Sigmoid colon (tissue), 7 donors: Measurements from ENCODE around the gene HOXA11. TPM values are rescaled to one million over a fixed set of nuclear protein-coding genes. Genes with fewer than 3 reads are reported as not detected.

Experiments used
- DNase-seq: peaks from one replicate; pipeline ENCODE4 v3.0.0-alpha.2; 2019
- H3K27ac ChIP-seq, 4 donors: fragments of 200-600 bp; sonication (generic); one replicate each; pipeline ENCODE4 v1.5.1; 2016 to 2019; ENCODE audit warnings: mild to moderate bottlenecking in 1 of 4
- H3K27me3 ChIP-seq, 3 donors: fragments of 200-600 bp; sonication (generic); one replicate each; pipeline ENCODE4 v1.5.1; 2019; ENCODE audit warnings: mild to moderate bottlenecking in 1 of 3
- H3K36me3 ChIP-seq, 4 donors: fragments of 200-600 bp; sonication (generic); one replicate each; pipeline ENCODE4 v1.5.1; 2016 to 2019
- H3K4me1 ChIP-seq, 4 donors: fragments of 200-600 bp; sonication (generic); one replicate each; pipeline ENCODE4 v1.5.1; 2017 to 2019
- H3K4me3 ChIP-seq, 4 donors: fragments of 200-600 bp; sonication (generic); one replicate each; pipeline ENCODE4 v1.5.1; 2017 to 2019; ENCODE audit warnings: mild to moderate bottlenecking in 2 of 4, moderate library complexity in 1 of 4
- H3K9me3 ChIP-seq, 4 donors: fragments of 200-600 bp in 3 of 4; sonication (generic) in 3 of 4; one replicate each; pipeline versions ENCODE4 v1.5.1 to v1.6.1; 2013 to 2019
- CTCF ChIP-seq, 4 experiments: fragments of 450-650 bp in 3 of 4; fragments of 200-600 bp in 1 of 4; IDR thresholded peaks; one replicate each; pipeline ENCODE4 v1.5.1; 2016 to 2019; ENCODE audit warnings: antibody characterized with exemption in 4 of 4, mild to moderate bottlenecking in 3 of 4, moderate library complexity in 2 of 4
- EP300 ChIP-seq, 4 donors: sonication (generic); formaldehyde crosslinking; IDR thresholded peaks; one replicate each; pipeline ENCODE4 v1.6.1; 2017; ENCODE audit warnings: antibody characterized with exemption in 4 of 4
- POLR2A ChIP-seq, 2 donors: fragments of 450-650 bp; IDR thresholded peaks; one replicate each; pipeline ENCODE4 v1.6.1; 2016; ENCODE audit warnings: antibody characterized with exemption in 2 of 2, mild to moderate bottlenecking in 2 of 2, moderate library complexity in 2 of 2
- POLR2AphosphoS5 ChIP-seq, 4 donors: sonication (generic); formaldehyde crosslinking; IDR thresholded peaks; one replicate each; pipeline ENCODE4 v1.6.1; 2017; ENCODE audit warnings: antibody characterized with exemption in 4 of 4
- WGBS, 2 donors: extraction: QIAGEN DNeasy Blood & Tissue Kit; methylation state at CpG; one replicate each; pipeline ENCODE4 v1.1.7; 2013; 5-methylcytosine and 5-hydroxymethylcytosine counted together
- intact Hi-C: fragments of 100-400 bp; cut with DNase I; formaldehyde crosslinking; loops from one replicate; pipeline ENCODE4 v1.15.1; 2023
- polyA plus RNA-seq, 3 donors: library from polyadenylated mRNA; stranded (reverse); fragments of 200-250 nt; gene quantifications; one replicate each; pipeline ENCODE4 v1.2.3, GENCODE V29; 2013
- total RNA-seq, 4 donors: library from RNA; depleted of rRNA; stranded (reverse); fragments of >200 nt; gene quantifications; one replicate each; pipeline ENCODE4 v1.1.0, GENCODE V29; 2016
- donor health status: healthy with polysubstance abuse.
- donor health status: Bipolar disorder and iron deficiency.
- donor health status: healthy.

Gene HOXA11
- total and polyA plus RNA-seq, 7 donors, result 3.0 to 25.0 (median 18.7) TPM

GRCh38 chr7:27221201-27221797 lies 36.3 kb upstream of the HOXA11 start:
- Histone ChIP-seq H3K4me3 (no peak overlapping the region), H3K4me1 (peaks cover 0 to 11% (median 2%) of the 10 kb centered on the region in 4 donors), H3K27me3 (peaks cover 13 to 83% (median 47%) of the 10 kb centered on the region in 3 donors), H3K27ac (no peak overlapping the region), H3K9me3 (no peaks in the 10 kb centered on the region), H3K36me3 (no peaks in the 10 kb centered on the region)
- WGBS, 2 donors, result 89 to 93% methylated on average over 3 of the region's 3 CpGs
- no peak for TF ChIP-seq POLR2AphosphoS5 (IDR thresholded peaks at IDR 0.05)
- TF ChIP-seq POLR2A (IDR thresholded peaks at IDR 0.05), result no peak
- no peak for TF ChIP-seq EP300 (IDR thresholded peaks at IDR 0.05)
- no peak for TF ChIP-seq CTCF (IDR thresholded peaks at IDR 0.05)
- intact Hi-C loops, result no loop called here
- DNase-seq, result no peak

- TF ChIP-seq POLR2AphosphoS5 (IDR thresholded peaks at IDR 0.05) (no peak), CTCF (IDR thresholded peaks at IDR 0.05) (no peak), POLR2A (IDR thresholded peaks at IDR 0.05) (no peak), EP300 (IDR thresholded peaks at IDR 0.05) (no peak)
- peaks cover 0 to 7% (median 2%) of the 10 kb centered on the region in 4 donors for H3K4me1 ChIP-seq
- no peak for DNase-seq
- no peaks in the 10 kb centered on the region for H3K9me3 ChIP-seq
- 31 to 69% methylated on average over 45 of the region's 45 CpGs for WGBS, 2 donors
- intact Hi-C loops, result no loop called here
- no peaks in the 10 kb centered on the region for H3K36me3 ChIP-seq
- peaks cover 11 to 75% (median 41%) of the 10 kb centered on the region in 3 donors for H3K27me3 ChIP-seq
- H3K4me3 ChIP-seq, result no peak overlapping the region
- H3K27ac ChIP-seq, result no peak overlapping the region
Observed at GRCh38 chr7:27220440-27220955, 35.5 kb upstream of the HOXA11 start.

- H3K9me3 ChIP-seq, result no peaks in the 10 kb centered on the region
- intact Hi-C loops, result no loop called here
- WGBS, 2 donors, result 83 to 92% methylated on average over 4 of the region's 4 CpGs
- no peaks in the 10 kb centered on the region for H3K36me3 ChIP-seq
- peaks cover 0 to under 1% (median 0%) of the 10 kb centered on the region in 4 donors for H3K4me1 ChIP-seq
- H3K4me3 ChIP-seq, result no peak overlapping the region
- no peak for DNase-seq
- H3K27me3 ChIP-seq, result peaks cover 5 to 68% (median 34%) of the 10 kb centered on the region in 3 donors
- H3K27ac ChIP-seq, result no peak overlapping the region
- TF ChIP-seq POLR2A (IDR thresholded peaks at IDR 0.05) (no peak), EP300 (IDR thresholded peaks at IDR 0.05) (no peak), CTCF (IDR thresholded peaks at IDR 0.05) (no peak), POLR2AphosphoS5 (IDR thresholded peaks at IDR 0.05) (no peak)
Observed at GRCh38 chr7:27219821-27220220, 34.8 kb upstream of the HOXA11 start.

GRCh38 chr7:27217951-27218350 lies 32.9 kb upstream of the HOXA11 start:
- Histone ChIP-seq H3K4me1 (peaks cover 0 to 4% (median 0%) of the 10 kb centered on the region in 4 donors), H3K27me3 (peaks cover 5 to 65% (median 31%) of the 10 kb centered on the region in 3 donors), H3K36me3 (no peaks in the 10 kb centered on the region), H3K4me3 (no peak overlapping the region), H3K9me3 (no peaks in the 10 kb centered on the region), H3K27ac (no peak overlapping the region)
- no peak for DNase-seq
- intact Hi-C loops, result no loop called here
- TF ChIP-seq POLR2A (IDR thresholded peaks at IDR 0.05), result no peak
- no peak for TF ChIP-seq POLR2AphosphoS5 (IDR thresholded peaks at IDR 0.05)
- TF ChIP-seq EP300 (IDR thresholded peaks at IDR 0.05), result no peak
- TF ChIP-seq CTCF (IDR thresholded peaks at IDR 0.05), result no peak
